ENCODE measurements around the gene COL5A1.

DNA sequence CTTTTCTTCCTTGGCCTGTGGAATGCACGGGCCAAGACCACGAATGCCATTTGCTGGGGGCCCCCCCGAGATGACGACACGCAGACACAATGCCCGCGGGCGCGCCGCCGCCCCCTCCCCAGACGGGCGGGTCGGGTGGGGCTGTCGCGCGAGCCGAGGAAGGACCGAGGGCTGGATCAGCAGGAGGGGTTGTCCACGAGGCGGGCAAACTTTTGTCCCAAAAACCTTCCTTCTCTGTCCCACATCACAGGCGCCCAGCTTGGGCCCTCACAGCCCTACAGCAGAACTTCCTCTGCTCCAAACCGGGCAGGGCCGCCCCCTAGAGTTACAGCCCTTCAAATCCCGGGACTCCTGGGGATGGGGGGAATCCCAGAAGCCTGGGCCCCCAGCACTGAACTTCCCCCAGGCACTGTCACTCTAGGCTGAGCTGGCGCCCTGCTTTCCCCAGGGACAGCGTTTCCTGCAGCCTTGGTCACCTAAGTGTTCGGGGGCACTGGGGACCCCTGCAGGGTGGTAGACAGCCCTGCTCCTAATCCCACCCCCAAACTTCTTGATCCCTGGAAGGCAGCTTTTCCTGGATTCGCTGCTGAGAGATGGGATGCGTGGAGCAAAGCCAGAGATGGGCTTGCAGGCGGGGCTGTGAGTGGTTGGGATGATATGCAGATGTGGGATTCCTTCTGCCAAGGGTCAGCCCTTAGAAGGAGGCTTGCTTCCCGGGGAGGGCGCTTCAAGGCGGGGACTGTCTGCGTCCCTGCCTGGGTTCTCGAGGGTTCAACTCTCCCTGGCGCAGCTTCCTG lies 980 bp downstream of the COL5A1 start:
- TF ChIP-seq, protein P1, sequence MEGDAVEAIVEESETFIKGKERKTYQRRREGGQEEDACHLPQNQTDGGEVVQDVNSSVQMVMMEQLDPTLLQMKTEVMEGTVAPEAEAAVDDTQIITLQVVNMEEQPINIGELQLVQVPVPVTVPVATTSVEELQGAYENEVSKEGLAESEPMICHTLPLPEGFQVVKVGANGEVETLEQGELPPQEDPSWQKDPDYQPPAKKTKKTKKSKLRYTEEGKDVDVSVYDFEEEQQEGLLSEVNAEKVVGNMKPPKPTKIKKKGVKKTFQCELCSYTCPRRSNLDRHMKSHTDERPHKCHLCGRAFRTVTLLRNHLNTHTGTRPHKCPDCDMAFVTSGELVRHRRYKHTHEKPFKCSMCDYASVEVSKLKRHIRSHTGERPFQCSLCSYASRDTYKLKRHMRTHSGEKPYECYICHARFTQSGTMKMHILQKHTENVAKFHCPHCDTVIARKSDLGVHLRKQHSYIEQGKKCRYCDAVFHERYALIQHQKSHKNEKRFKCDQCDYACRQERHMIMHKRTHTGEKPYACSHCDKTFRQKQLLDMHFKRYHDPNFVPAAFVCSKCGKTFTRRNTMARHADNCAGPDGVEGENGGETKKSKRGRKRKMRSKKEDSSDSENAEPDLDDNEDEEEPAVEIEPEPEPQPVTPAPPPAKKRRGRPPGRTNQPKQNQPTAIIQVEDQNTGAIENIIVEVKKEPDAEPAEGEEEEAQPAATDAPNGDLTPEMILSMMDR (optimal IDR thresholded peaks at IDR 0.05 in 1 of 3, IDR thresholded peaks at IDR 0.05 in 1 of 3, conservative IDR thresholded peaks at IDR 0.05 in 1 of 3; ENCODE audit: extremely low read depth in 1 of 3, insufficient read depth in 2 of 3, low read length in 3 of 3), result peak in 1 of 3 experiments; percentile 18
- TF ChIP-seq EZH2 (IDR thresholded peaks at IDR 0.05; ENCODE audit: low read length), result no peak
